ENCODE measurements around the gene PTK6.
"Not testable (repeated sequence)": the region's sequence is repeated elsewhere in the genome, so short reads cannot be mapped to it uniquely, and the experiment has no call there.

Gene PTK6

GRCh38 chr20:63494420-63495166 lies 42.6 kb downstream of the PTK6 start:
- no peak for DNase-seq (ENCODE audit: low read depth)

GRCh38 chr20:63494084-63494419 lies 43.1 kb downstream of the PTK6 start:
- DNase-seq (ENCODE audit: low read depth) = no peak

- DNase-seq (ENCODE audit: low read depth) = no peak
These were observed 43.6 kb downstream of the PTK6 start for GRCh38 chr20:63493563-63494020.

- DNase-seq (ENCODE audit: low read depth) = no peak
These were observed 44.2 kb downstream of the PTK6 start for GRCh38 chr20:63492982-63493381.

GRCh38 chr20:63492518-63492917 lies 44.7 kb downstream of the PTK6 start:
- DNase-seq (ENCODE audit: low read depth) = no peak

GRCh38 chr20:63491635-63492230 lies 45.4 kb downstream of the PTK6 start:
- no peak for DNase-seq (ENCODE audit: low read depth)

GRCh38 chr20:63491078-63491477 lies 46.1 kb downstream of the PTK6 start:
- no peak for DNase-seq (ENCODE audit: low read depth)

GRCh38 chr20:63490416-63490815 lies 46.8 kb downstream of the PTK6 start:
- DNase-seq (ENCODE audit: low read depth) = no peak

GRCh38 chr20:63488315-63489251 lies 48.6 kb downstream of the PTK6 start:
- no peak for DNase-seq (ENCODE audit: low read depth)

- no peak for DNase-seq (ENCODE audit: low read depth)
These were observed 49.4 kb downstream of the PTK6 start for GRCh38 chr20:63487781-63488241.

GRCh38 chr20:63487116-63487764 lies 49.9 kb downstream of the PTK6 start:
- no peak for DNase-seq (ENCODE audit: low read depth)

GRCh38 chr20:63486300-63486855 lies 50.8 kb downstream of the PTK6 start:
- no peak for DNase-seq (ENCODE audit: low read depth)

- no peak for DNase-seq (ENCODE audit: low read depth)
These were observed 52.3 kb downstream of the PTK6 start for GRCh38 chr20:63484651-63485403.

GRCh38 chr20:63484236-63484635 lies 52.9 kb downstream of the PTK6 start:
- no peak for DNase-seq (ENCODE audit: low read depth)

GRCh38 chr20:63483834-63484233 lies 53.3 kb downstream of the PTK6 start:
- DNase-seq (ENCODE audit: low read depth) = no peak

GRCh38 chr20:63482021-63482587 lies 55.1 kb downstream of the PTK6 start:
- DNase-seq (ENCODE audit: low read depth) = no peak

GRCh38 chr20:63481503-63481902 lies 55.7 kb downstream of the PTK6 start:
- no peak for DNase-seq (ENCODE audit: low read depth)

GRCh38 chr20:63479695-63480419 lies 57.3 kb downstream of the PTK6 start:
- not testable (repeated sequence) for DNase-seq (ENCODE audit: low read depth)

- DNase-seq (ENCODE audit: low read depth) = no peak
These were observed 58.6 kb downstream of the PTK6 start for GRCh38 chr20:63478346-63479302.
